K562 (cell line): ENCODE data around the gene WNT7A. TPM values are rescaled to one million over a fixed set of nuclear protein-coding genes. Genes with fewer than 3 reads are reported as not detected.

Experiments used
- ASH1L ChIP-seq: fragments of 450-650 bp; IDR thresholded peaks from 2 replicates; pipeline ENCODE4 v1.6.1; 2018; ENCODE audit warnings: borderline replicate concordance, mild to moderate bottlenecking, low read depth; ENCODE audit not compliant: partially characterized antibody
- CHCHD3 ChIP-seq: fragments of 250-450 bp; sonication (Bioruptor Pico); IDR thresholded peaks from 2 replicates; pipeline ENCODE4 v2.1.2; 2022; ENCODE audit warnings: mild to moderate bottlenecking
- HEY1 ChIP-seq: fragments of 250-450 bp; sonication (Bioruptor Pico); IDR thresholded peaks from 2 replicates; pipeline ENCODE4 v1.5.0; 2020; ENCODE audit warnings: mild to moderate bottlenecking, moderate library complexity, borderline replicate concordance
- TEAD1 ChIP-seq, 2 experiments: fragments of 450-650 bp in 1 of 2; sonication (generic) in 1 of 2; formaldehyde crosslinking; IDR thresholded peaks; 2 replicates each; pipeline versions ENCODE4 v1.4.0 to v1.8.0; 2020 to 2022; ENCODE audit warnings: mild to moderate bottlenecking in 2 of 2, missing genetic modification reagents in 1 of 2
- ZNF507 ChIP-seq: conservative IDR thresholded peaks from 2 replicates; pipeline ENCODE4 v1.6.1; 2017; ENCODE audit warnings: missing genetic modification characterization, missing compliant biosample characterization
- polyA plus RNA-seq, 8 experiments: library from polyadenylated mRNA; depleted of rRNA in 4 of 8; stranded (reverse) in 5 of 8; unstranded in 3 of 8; fragments of >200 nt; fragmentation: Nextera tagmentation in 2 of 8; fragmentation: Illumina TruSeq in 1 of 8; extraction: Ambion mirVana in 2 of 8; extraction: Trizol in 1 of 8; gene quantifications; 2 replicates each; pipeline versions ENCODE4 v1.2.1 to v1.2.3, GENCODE V29; 2011 to 2014; ENCODE audit warnings: inconsistent platforms in 1 of 8, missing spikeins in 1 of 8
- total RNA-seq, 7 experiments: library from RNA; depleted of rRNA in 6 of 7; stranded (reverse); fragments of >200 nt in 6 of 7; fragmentation: Illumina TruSeq in 2 of 7; extraction: Trizol in 2 of 7; gene quantifications; 2 replicates each; pipeline versions ENCODE4 v1.2.1 to v1.2.3, GENCODE V29; 2011 to 2021; ENCODE audit warnings: low replicate concordance in 1 of 7
- TF ChIP-seq, protein P1 (sequence below): sonication (generic); formaldehyde crosslinking; IDR thresholded peaks from 2 replicates; pipeline ENCODE4 v1.8.0; 2023; ENCODE audit warnings: missing genetic modification reagents, mild to moderate bottlenecking, borderline replicate concordance
- TF ChIP-seq, protein P2 (sequence below), 2 experiments: fragments of 150-350 bp in 1 of 2; IDR thresholded peaks; 2 replicates each; pipeline ENCODE4 v1.6.1; 2012 to 2016; ENCODE audit warnings: low read depth in 2 of 2, low read length in 2 of 2, mild to moderate bottlenecking in 1 of 2, moderate library complexity in 1 of 2

The WNT7A gene
- total and polyA plus RNA-seq, 9 of the 15 experiments (the other 6 are each of a cell fraction or from before 2014, with no cell fraction given), result 0.03 TPM; not detected in 8

DNA sequence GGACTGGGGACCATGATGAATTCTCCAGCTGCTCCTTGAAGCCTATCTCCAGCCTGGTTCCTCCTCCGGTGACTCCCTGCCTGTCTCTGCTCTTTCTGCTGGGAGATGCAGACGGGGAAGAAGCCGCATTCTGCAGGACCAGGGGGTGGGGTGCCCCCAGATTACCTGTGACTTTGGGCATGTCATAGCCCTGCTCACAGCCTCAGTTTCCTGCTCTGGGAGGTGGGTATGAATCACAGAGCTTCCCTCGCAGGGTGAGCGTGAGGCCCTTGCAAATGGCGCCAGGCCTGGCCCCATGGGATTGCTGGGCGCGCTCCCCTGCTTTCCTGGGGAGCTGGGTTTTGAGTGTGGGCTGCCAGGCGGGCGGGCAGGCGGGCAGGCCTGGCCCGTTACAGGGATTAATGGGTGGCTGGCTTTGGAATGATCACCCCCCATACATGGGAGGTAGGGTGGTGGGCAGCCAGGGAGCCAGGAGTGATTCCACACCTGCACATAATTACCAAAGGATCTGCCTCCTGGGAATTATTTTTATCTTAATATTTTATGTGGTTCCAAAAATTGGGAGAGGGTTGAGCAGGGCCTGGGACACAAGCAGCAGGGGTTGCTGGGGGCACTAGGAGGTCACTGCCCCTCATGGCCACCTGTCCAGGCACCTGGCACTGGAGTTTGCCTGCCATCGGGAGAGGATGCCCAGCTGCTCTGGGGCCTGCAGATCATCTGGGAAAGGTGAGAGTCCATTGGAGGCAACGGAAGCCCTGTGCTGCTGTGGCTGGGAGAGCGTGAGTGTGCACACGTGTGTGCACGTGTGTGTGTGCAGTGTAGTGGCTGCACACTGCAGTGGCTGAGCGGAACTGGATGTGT, 106.8 kb downstream of the WNT7A start (continued):
- TF ChIP-seq TEAD1 (CRISPR knock-in tag; IDR thresholded peaks at IDR 0.05), result no peak
- no peak for TF ChIP-seq HEY1 (CRISPR knock-in tag)
- TF ChIP-seq CHCHD3 (CRISPR knock-in tag), result no peak
- no peak for TF ChIP-seq ASH1L
- TF ChIP-seq, protein P1, sequence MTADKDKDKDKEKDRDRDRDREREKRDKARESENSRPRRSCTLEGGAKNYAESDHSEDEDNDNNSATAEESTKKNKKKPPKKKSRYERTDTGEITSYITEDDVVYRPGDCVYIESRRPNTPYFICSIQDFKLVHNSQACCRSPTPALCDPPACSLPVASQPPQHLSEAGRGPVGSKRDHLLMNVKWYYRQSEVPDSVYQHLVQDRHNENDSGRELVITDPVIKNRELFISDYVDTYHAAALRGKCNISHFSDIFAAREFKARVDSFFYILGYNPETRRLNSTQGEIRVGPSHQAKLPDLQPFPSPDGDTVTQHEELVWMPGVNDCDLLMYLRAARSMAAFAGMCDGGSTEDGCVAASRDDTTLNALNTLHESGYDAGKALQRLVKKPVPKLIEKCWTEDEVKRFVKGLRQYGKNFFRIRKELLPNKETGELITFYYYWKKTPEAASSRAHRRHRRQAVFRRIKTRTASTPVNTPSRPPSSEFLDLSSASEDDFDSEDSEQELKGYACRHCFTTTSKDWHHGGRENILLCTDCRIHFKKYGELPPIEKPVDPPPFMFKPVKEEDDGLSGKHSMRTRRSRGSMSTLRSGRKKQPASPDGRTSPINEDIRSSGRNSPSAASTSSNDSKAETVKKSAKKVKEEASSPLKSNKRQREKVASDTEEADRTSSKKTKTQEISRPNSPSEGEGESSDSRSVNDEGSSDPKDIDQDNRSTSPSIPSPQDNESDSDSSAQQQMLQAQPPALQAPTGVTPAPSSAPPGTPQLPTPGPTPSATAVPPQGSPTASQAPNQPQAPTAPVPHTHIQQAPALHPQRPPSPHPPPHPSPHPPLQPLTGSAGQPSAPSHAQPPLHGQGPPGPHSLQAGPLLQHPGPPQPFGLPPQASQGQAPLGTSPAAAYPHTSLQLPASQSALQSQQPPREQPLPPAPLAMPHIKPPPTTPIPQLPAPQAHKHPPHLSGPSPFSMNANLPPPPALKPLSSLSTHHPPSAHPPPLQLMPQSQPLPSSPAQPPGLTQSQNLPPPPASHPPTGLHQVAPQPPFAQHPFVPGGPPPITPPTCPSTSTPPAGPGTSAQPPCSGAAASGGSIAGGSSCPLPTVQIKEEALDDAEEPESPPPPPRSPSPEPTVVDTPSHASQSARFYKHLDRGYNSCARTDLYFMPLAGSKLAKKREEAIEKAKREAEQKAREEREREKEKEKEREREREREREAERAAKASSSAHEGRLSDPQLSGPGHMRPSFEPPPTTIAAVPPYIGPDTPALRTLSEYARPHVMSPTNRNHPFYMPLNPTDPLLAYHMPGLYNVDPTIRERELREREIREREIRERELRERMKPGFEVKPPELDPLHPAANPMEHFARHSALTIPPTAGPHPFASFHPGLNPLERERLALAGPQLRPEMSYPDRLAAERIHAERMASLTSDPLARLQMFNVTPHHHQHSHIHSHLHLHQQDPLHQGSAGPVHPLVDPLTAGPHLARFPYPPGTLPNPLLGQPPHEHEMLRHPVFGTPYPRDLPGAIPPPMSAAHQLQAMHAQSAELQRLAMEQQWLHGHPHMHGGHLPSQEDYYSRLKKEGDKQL (CRISPR knock-in tag), result no peak
- TF ChIP-seq ZNF507 (tag), result no peak
- TF ChIP-seq, protein P2, sequence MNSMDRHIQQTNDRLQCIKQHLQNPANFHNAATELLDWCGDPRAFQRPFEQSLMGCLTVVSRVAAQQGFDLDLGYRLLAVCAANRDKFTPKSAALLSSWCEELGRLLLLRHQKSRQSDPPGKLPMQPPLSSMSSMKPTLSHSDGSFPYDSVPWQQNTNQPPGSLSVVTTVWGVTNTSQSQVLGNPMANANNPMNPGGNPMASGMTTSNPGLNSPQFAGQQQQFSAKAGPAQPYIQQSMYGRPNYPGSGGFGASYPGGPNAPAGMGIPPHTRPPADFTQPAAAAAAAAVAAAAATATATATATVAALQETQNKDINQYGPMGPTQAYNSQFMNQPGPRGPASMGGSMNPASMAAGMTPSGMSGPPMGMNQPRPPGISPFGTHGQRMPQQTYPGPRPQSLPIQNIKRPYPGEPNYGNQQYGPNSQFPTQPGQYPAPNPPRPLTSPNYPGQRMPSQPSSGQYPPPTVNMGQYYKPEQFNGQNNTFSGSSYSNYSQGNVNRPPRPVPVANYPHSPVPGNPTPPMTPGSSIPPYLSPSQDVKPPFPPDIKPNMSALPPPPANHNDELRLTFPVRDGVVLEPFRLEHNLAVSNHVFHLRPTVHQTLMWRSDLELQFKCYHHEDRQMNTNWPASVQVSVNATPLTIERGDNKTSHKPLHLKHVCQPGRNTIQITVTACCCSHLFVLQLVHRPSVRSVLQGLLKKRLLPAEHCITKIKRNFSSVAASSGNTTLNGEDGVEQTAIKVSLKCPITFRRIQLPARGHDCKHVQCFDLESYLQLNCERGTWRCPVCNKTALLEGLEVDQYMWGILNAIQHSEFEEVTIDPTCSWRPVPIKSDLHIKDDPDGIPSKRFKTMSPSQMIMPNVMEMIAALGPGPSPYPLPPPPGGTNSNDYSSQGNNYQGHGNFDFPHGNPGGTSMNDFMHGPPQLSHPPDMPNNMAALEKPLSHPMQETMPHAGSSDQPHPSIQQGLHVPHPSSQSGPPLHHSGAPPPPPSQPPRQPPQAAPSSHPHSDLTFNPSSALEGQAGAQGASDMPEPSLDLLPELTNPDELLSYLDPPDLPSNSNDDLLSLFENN (IDR thresholded peaks at IDR 0.05; ENCODE audit: low read depth in 2 of 2, low read length in 2 of 2), result no peak
